Adrenal gland (tissue), 12 donors: ENCODE measurements around the gene CDYL. TPM values are rescaled to one million over a fixed set of nuclear protein-coding genes. Genes with fewer than 3 reads are reported as not detected.
"Not testable (repeated sequence)": the region's sequence is repeated elsewhere in the genome, so short reads cannot be mapped to it uniquely, and the experiment has no call there.

Experiments used
- DNase-seq, 7 donors: peaks; one replicate each; pipeline ENCODE4 v3.0.0-alpha.2; 2019 to 2020
- H3K27ac ChIP-seq, 5 donors: fragments of 200-600 bp; sonication (generic) in 4 of 5; 1 replicate in 3 of 5; 2 replicates in 2 of 5; pipeline versions ENCODE4 v1.5.1 to v1.8.0; 2016 to 2020; ENCODE audit warnings: mild to moderate bottlenecking in 1 of 5
- H3K27me3 ChIP-seq: fragments of 200-600 bp; 2 replicates; pipeline ENCODE4 v1.8.0; 2021
- H3K36me3 ChIP-seq, 2 donors: fragments of 200-600 bp; replicated peaks in 1 of 2; 1 replicate in 1 of 2; 2 replicates in 1 of 2; pipeline versions ENCODE4 v1.5.1 to v1.8.0; 2018 to 2022
- H3K4me1 ChIP-seq, 2 donors: fragments of 200-600 bp; replicated peaks in 1 of 2; 1 replicate in 1 of 2; 2 replicates in 1 of 2; pipeline versions ENCODE4 v1.5.1 to v1.8.0; 2018 to 2021
- H3K4me3 ChIP-seq, 4 donors: fragments of 200-600 bp; sonication (generic) in 3 of 4; one replicate each; pipeline ENCODE4 v1.5.1; 2016 to 2018
- H3K9me3 ChIP-seq, 3 donors: fragments of 200-600 bp; sonication (generic) in 1 of 3; replicated peaks in 1 of 3; 1 replicate in 2 of 3; 2 replicates in 1 of 3; pipeline versions ENCODE4 v1.5.1 to v1.8.0; 2016 to 2021
- CTCF ChIP-seq, 6 experiments: fragments of 450-650 bp in 4 of 6; fragments of 200-600 bp in 2 of 6; sonication (generic) in 1 of 6; IDR thresholded peaks; 1 replicate in 5 of 6; 2 replicates in 1 of 6; pipeline versions ENCODE4 v1.5.1 to v1.8.0; 2016 to 2021; ENCODE audit warnings: antibody characterized with exemption in 6 of 6, mild to moderate bottlenecking in 2 of 6, moderate library complexity in 1 of 6
- POLR2A ChIP-seq, 2 donors: fragments of 450-650 bp; IDR thresholded peaks; one replicate each; pipeline ENCODE4 v1.6.1; 2017; ENCODE audit warnings: antibody characterized with exemption in 2 of 2, mild to moderate bottlenecking in 2 of 2, moderate library complexity in 1 of 2
- WGBS, 4 donors: extraction: QIAGEN DNeasy Blood & Tissue Kit in 2 of 4; methylation state at CpG; one replicate each; pipeline versions ENCODE4 v1.1.5 to v1.1.7; 2013 to 2017; 5-methylcytosine and 5-hydroxymethylcytosine counted together
- intact Hi-C, 2 donors: fragments of 100-400 bp; cut with DNase I; formaldehyde crosslinking; loops; one replicate each; pipeline versions ENCODE4 v1.14.1 to v1.15.0; 2022 to 2023
- polyA plus RNA-seq, 3 donors: library from polyadenylated mRNA; stranded (reverse); fragments of 200-250 nt in 2 of 3; fragments of 350-450 nt in 1 of 3; fragmentation: Illumina TruSeq in 1 of 3; extraction: RNeasy Lipid Tissue Mini Kit (QIAGEN cat#74804) in 1 of 3; gene quantifications; one replicate each; pipeline ENCODE4 v1.2.3, GENCODE V29; 2013 to 2014
- total RNA-seq, 9 donors: library from RNA; depleted of rRNA in 4 of 9; stranded (reverse); fragments of >200 nt in 4 of 9; fragments of 120-200 nt in 1 of 9; fragmentation: NEBNext Ultra II Directional in 1 of 9; extraction: Animal tissue kit (Norgen Biotek cat#: 25700) in 1 of 9; gene quantifications; one replicate each; pipeline versions ENCODE4 v1.1.0 to v1.2.4, GENCODE V29; 2013 to 2023
- donor health status: healthy with polysubstance abuse.
- donor health status: Bipolar disorder and iron deficiency.
- donor health status: DM: yes; HTN: yes; CAD: no.
- donor health status: DM: no; HTN: no; CAD: no.
- donor health status: DM: no; HTN: no; CAD: no.
- donor health status: DM: yes; HTN: yes; CAD: no.

The CDYL gene
- total and polyA plus RNA-seq, 12 donors, result 3.3 to 47.1 (median 24.8) TPM

- H3K27ac ChIP-seq, result no peak overlapping the region
- no peak for DNase-seq
- H3K9me3 ChIP-seq, result peaks cover 0 to 11% (median 0%) of the 10 kb centered on the region in 3 donors
- 91 to 100% (median 97%) methylated on average over 1 of the region's 1 CpG for WGBS, 4 donors
- H3K4me1 ChIP-seq, result peaks cover 0 to 1% of the 10 kb centered on the region in 2 donors
- TF ChIP-seq CTCF (IDR thresholded peaks at IDR 0.05) (no peak), POLR2A (IDR thresholded peaks at IDR 0.05) (no peak)
- no peaks in the 10 kb centered on the region for H3K27me3 ChIP-seq
- intact Hi-C loops, result no loop called here
- H3K4me3 ChIP-seq, result no peak overlapping the region
- no peaks in the 10 kb centered on the region for H3K36me3 ChIP-seq
Observed at GRCh38 chr6:4822476-4822875, 46.3 kb downstream of the CDYL start.

GRCh38 chr6:4828187-4828698, 52.0 kb downstream of the CDYL start:
- Histone ChIP-seq H3K4me3 (no peak overlapping the region), H3K9me3 (peaks cover 0 to 38% (median 12%) of the 10 kb centered on the region in 3 donors), H3K36me3 (no peaks in the 10 kb centered on the region), H3K27me3 (no peaks in the 10 kb centered on the region), H3K27ac (no peak overlapping the region), H3K4me1 (no peaks in the 10 kb centered on the region)
- intact Hi-C loops, result no loop called here
- 96 to 99% (median 98%) methylated on average over 3 of the region's 3 CpGs for WGBS, 4 donors
- DNase-seq, result no peak
- TF ChIP-seq CTCF (IDR thresholded peaks at IDR 0.05) (no peak), POLR2A (IDR thresholded peaks at IDR 0.05) (no peak)

GRCh38 chr6:4829089-4829488, 52.9 kb downstream of the CDYL start:
- intact Hi-C loops, result no loop called here
- Histone ChIP-seq H3K27me3 (no peaks in the 10 kb centered on the region), H3K36me3 (no peaks in the 10 kb centered on the region), H3K9me3 (peaks cover 0 to 38% (median 12%) of the 10 kb centered on the region in 3 donors), H3K27ac (no peak overlapping the region), H3K4me1 (no peaks in the 10 kb centered on the region), H3K4me3 (no peak overlapping the region)
- TF ChIP-seq POLR2A (IDR thresholded peaks at IDR 0.05), result no peak
- no peak for TF ChIP-seq CTCF (IDR thresholded peaks at IDR 0.05)
- DNase-seq, result no peak

GRCh38 chr6:4835540-4835939, 59.3 kb downstream of the CDYL start:
- H3K9me3 ChIP-seq, intact Hi-C loops, DNase-seq, H3K27ac ChIP-seq, H3K27me3 ChIP-seq, H3K4me3 ChIP-seq, H3K36me3 ChIP-seq, H3K4me1 ChIP-seq: not testable (repeated sequence)
- WGBS, 4 donors, result 93 to 100% (median 98%) methylated on average over 4 to 12 of the region's 13 CpGs

- H3K4me1 ChIP-seq, result no peaks in the 10 kb centered on the region
- TF ChIP-seq POLR2A (IDR thresholded peaks at IDR 0.05), result no peak
- no peak for TF ChIP-seq CTCF (IDR thresholded peaks at IDR 0.05)
- peaks cover 0 to 11% (median 0%) of the 10 kb centered on the region in 3 donors for H3K9me3 ChIP-seq
- 93 to 97% (median 95%) methylated on average over 3 of the region's 3 CpGs for WGBS, 4 donors
- no peak overlapping the region for H3K4me3 ChIP-seq
- intact Hi-C loops, result no loop called here
- H3K27ac ChIP-seq, result no peak overlapping the region
- H3K27me3 ChIP-seq, result no peaks in the 10 kb centered on the region
- no peak for DNase-seq
- no peaks in the 10 kb centered on the region for H3K36me3 ChIP-seq
Observed at GRCh38 chr6:4840169-4840568, 64.0 kb downstream of the CDYL start.
